AG09319 (cell line): Measurements from ENCODE around the gene MAPRE2.

ENCODE experiments used
- DNase-seq: peaks from one replicate; pipeline ENCODE4 v3.0.0-alpha.2; 2010; ENCODE audit warnings: low read depth; ENCODE audit errors: extremely low read depth
- CTCF ChIP-seq: IDR thresholded peaks from 2 replicates; pipeline ENCODE4 v1.5.1; 2011; ENCODE audit warnings: low read depth, mild to moderate bottlenecking, inconsistent platforms, low read length, moderate library complexity

MAPRE2 gene

DNA sequence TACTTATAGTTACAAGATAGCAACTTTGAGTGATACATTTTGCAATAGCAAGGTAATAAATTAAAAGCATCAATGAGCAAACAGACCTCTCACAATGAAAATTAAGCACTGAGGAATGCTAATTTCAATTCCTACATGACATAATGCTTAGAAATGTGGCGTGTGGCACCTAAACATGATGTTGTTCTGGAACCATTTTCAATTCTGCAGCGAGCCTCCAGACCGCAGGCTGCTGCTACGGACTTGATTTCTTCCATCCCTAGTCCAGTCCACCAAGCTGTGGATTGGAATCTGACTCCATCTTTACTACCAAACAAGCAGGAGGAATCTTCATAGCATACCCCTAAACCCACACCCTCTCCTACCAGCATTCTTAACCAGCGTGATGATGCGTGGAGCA, 140.9 kb downstream of the MAPRE2 start:
- no peak for TF ChIP-seq CTCF

GRCh38 chr18:35183886-35184285, 142.7 kb downstream of the MAPRE2 start:
- no peak for DNase-seq
- no peak for TF ChIP-seq CTCF

More for the DNA sequence above, 140.9 kb downstream of the MAPRE2 start:
- DNase-seq: no peak

- TF ChIP-seq CTCF: no peak
- no peak for DNase-seq
Observed at GRCh38 chr18:35185771-35186170, 144.6 kb downstream of the MAPRE2 start.

DNA sequence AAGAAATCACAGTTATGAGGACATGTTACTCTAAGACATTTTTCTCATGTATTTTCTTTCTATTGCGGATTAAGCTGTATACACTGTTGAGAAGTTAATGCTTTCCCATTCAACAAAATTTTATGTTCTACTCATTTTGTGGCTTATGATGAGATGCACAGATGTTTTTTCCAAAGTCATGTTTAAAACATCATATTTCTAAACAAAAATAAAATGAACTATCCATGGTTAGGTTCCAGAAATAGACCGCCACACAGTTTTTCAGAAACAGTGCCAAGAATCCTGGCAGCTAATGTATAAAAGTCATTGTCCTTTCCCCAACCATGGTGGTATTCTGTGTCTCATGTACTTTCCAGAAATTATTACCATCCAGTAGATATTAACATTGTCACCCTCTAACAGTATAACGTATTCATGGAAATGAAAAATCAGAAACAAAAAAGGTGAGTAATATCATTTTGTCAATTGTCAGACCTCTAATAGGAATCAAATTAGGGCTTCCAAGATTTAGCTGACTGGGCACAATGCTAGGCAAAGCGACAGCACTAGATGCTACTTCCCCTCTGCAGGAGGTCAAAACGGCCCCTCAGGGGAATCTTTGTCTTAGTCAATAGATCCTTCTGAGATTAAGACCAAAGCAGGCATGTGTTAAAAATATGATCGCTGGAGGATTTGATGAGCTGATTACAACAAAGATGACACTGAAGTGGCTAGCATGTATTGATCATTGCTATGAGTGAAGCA, 145.2 kb downstream of the MAPRE2 start:
- no peak for TF ChIP-seq CTCF
- DNase-seq: no peak

- DNase-seq: no peak
- no peak for TF ChIP-seq CTCF
Observed at GRCh38 chr18:35189510-35189909, 148.3 kb downstream of the MAPRE2 start.

- TF ChIP-seq CTCF: no peak
- DNase-seq: no peak
Observed at GRCh38 chr18:35190948-35191697, 149.9 kb downstream of the MAPRE2 start.

DNA sequence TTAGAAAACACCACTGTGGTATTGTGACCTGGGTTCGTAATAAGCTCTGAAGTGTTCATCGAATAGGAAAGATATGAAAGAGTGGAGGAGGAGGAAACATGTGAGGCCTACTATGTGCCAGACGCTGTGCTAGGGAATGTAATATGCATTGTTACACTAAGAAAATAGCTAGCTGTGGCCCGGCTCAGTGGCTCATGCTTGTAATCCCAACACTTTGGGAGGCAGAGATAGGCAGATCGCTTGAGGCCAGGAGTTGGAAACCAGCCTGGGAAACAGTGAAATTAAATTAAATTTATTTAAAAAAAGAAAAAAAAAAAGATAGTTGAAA, 150.4 kb downstream of the MAPRE2 start:
- TF ChIP-seq CTCF: no peak
- no peak for DNase-seq
